HG03354 (cell line): ENCODE results near the gene DCXR.

Experiments
- ATAC-seq: cut with Tn5 transposase; IDR thresholded peaks from one replicate; pipeline ENCODE4 v1.9.1; 2021; ENCODE audit warnings: mild to moderate bottlenecking; ENCODE audit not compliant: unreplicated experiment, poor library complexity, severe bottlenecking

The DCXR gene

DNA sequence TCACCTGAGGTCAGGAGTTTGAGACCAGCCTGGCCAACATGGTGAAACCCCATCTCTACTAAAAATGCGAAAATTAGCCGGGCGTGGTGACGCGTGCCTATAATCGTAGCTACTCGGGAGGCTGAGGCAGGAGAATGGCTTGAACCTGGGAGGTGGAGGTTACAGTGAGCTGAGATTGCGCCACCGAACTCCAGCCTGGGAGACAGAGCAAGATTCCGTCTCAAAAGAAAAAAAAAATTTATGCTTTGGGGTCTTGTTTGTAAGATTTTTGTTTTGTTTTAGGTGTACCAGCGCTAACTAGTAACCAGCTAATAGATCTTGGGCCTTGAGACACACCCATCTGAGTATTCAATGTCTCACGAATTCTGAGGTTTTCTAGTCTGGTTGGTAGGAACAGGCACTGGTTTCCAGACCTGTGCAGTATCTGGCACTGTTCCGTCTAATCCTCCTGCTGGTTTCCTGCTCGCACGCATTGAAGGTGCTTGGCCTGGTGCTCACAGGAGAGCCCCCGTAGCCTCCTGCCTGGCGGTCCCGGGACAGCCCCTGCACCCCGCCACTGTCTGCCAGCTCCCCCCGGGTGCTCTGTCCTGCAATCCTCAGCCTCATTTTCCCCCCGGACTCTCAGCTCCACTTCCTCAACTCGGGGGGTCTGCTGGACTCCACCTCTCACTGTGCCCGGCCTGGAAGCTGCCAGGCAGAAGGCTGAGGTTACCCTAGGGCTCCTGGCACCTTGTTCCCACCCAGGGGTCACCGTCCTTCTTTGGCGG lies 38.7 kb upstream of the DCXR start:
- no peak for ATAC-seq

DNA sequence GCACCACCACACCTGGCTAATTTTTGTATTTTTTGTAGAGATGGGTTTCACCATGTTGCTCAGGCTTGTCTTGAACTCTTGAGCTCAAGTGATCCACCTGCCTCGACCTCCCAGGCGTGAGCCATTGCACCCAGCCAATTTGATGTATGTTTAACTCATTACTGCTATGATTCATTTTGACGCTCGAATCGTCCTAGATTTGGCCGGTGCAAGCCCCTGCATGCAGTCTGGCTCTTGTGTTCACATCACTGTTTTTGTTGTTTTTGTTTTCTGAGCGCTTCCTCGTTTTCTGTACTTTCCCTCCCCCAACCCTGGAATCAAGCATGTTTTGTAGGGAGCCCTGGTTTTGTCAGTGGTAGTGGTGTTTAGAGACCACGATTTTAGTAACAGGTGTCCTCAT lies 35.9 kb upstream of the DCXR start:
- no peak for ATAC-seq

DNA sequence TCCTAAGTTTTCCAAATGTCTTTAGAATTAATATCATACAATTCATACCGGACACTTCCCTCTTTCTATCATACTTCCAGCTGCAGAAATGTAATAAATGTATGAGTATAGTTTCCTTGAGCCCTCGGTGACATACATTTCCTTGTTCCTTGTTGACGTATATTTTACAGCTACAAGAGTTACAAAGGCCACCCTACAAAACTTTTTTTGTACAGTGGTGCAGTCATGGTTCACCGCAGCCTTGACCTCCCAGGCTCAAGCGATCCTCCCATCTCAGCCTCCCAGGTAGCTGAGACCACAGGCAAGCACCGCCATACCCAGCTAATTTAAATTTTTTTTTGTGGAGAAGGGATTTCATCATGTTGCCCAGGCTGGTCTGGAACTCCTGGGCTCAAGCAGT lies 35.3 kb upstream of the DCXR start:
- ATAC-seq = no peak

DNA sequence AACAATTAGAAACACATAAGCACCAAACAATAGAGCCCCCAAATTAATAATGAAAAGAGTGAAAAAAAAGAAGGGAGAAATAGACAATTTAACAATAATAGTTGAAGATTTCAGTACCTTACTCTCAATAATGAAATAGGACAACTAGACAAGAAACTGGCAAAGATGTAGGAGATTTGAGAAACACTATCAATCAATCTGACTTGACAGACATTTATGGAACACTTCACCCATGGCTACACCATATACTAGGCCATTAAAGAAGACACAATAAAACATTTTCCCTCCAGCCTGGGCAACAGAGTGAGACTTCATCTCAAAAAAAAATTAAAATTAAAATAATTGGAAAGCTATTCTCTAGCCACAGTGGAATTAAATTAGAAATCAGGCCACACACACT lies 33.1 kb upstream of the DCXR start:
- ATAC-seq = no peak

DNA sequence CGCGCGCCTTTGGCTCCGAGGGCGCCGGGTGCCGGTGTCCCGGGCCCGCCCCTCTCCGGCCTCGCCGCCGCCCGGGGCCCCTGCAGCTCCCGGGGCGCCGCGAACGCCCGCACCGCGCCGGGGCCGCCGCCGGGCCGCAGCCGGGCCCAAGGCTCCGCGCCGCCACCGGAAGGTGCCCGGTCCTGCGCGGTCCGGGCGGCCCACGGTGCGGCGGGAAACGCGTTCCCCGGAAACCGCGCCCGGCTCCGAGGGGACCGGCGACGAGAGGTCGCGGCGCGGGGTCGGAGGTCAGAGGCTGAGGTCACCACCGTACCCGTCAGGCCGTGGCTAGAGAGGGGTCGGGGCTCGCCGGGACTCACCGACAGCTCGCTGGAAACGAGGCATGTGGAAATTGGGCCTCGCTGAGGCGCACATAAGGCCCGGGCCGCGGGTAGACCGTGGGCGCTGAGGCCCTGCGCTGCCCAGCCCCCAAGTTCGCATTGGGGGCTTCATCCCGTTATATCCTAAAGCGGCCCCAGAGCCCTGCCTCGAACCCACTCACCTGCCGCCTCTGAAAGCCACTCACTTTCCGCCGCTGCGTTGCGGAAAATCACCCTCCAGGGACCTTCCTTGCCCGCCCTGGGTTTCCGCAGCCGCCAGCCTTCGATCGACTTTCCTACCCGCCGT lies 28.3 kb upstream of the DCXR start, which contains the start of gene DUS1L:
Gene DUS1L (minus strand): TSS at position 167 of the 666 bp plus-strand sequence. CDS start 745 bp downstream, outside the sequence.
- ATAC-seq = peak; percentile 61

DNA sequence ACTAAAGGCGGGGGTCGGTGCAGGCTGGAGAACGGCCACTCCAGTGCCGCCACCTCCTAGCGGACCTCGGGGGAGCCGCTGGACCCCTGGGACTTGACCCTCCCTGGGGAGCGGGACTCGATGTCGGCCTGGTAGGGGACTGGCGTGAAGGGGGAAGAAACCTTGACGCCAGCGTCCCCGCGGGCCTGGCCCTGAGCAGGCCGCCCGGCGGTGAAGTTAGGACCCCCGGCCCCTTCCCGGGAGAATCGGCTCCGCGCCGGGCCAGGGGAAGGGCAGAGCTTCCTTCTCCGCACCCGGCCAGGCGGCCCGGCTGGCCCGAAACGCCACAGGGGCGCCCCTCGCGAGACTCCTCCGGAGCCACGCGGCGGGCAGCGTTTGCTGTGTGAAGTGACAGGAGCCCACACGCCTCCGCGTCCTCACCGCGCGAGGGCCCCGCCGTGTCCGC lies 27.7 kb upstream of the DCXR start:
- peak; percentile 31 for ATAC-seq

DNA sequence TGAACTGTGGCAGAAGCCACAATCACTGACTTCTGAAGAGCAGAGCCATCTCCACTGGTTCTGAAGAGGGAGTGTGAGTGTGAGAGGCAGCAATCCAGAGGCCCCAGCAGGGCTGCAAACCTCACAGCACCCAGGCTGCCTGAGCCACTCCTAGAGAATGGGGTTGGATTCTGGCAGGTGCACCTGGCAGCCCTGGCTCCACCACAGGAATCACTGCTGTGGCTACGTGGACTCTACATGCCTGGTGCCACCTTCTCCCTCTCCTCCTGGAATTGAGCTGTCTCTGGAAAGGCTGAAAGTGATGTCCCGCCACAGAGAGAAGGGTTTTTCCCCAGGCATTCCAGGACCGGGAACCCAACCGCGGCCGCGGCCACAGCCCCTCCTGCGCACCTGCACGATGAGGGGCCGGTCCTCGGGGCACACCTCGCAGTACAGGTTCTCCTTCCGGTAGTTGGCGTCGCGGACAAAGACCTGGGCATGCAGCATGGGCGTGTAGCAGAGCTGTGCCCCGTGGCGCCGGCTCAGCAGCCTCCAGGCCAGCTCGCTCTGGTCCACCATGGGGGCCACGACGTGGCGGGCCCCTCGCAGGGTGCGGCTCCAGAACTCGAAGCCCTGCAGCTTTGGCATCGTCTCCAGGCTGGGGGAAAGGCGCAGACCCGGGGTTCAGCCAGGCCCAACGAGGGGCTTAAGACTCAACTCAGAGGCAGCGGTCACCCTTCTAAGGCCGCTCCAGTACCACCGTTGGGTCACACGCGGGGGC lies 27.1 kb upstream of the DCXR start:
- no peak for ATAC-seq

DNA sequence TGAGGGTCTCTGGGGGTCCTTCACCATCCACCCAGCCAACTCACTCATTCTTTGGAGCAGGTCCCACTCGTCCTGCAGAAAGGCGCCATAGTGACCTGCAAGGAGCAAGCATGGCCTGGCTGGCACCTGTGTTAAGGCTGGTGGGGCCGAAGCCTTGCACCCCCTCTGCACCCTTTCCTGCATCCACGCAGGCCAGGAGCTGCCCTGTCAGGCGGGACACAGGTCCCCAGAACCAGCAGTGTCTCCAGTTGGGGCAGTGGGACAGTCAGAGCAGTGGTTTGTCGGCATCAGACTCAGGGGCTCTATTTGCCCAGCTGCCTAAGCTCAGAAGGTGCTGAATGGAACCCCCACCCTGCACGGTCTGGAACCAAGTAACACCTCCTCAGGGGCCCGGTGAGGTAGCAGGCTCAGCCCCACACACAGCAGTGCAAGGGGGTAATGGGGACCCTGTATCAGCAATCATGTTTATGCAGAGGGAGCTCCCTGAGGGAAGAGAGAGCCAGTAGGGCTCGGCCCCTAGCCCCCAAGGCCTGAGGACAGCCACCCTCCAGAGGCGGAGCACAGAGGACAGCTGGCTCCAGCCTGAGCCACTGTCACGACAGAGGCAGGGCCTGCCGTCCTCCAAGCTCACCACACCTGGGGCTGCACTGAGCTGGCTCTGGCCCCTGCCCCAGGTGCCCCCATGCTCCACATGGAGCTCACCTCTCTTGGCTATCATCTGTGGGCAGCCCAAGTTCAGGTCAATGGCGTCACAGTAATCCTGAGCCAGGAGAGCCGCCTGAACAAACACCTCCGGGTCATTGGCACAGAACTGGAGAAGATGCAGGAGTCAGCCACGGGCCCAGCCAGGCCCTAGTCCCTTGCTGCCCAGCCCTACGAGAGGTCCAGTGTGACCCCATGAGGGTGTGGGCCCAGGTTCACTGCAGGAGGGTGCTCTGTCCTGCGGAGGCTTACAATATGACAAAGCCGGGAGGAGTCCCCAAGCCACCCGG lies 26.2 kb upstream of the DCXR start:
- no peak for ATAC-seq

DNA sequence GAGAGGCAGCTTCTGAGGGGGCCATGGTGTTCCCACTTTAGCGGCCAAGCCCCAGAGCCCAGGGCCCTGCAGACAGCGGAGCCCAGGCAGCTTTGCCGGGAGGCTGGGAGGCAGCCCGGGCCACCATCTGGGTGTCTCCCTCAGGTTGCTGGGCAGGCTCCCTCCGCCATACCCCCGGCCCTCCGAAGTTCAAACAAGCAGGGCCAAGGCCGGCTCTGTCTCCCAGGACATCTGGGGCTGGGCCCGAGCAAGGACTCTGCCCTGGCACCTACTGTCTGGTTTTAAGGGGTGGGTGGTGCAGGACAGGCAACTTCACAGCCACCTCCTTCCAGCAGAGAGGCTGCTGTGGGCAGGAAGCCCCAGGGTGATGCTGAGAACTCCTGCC lies 25.5 kb upstream of the DCXR start:
- no peak for ATAC-seq

DNA sequence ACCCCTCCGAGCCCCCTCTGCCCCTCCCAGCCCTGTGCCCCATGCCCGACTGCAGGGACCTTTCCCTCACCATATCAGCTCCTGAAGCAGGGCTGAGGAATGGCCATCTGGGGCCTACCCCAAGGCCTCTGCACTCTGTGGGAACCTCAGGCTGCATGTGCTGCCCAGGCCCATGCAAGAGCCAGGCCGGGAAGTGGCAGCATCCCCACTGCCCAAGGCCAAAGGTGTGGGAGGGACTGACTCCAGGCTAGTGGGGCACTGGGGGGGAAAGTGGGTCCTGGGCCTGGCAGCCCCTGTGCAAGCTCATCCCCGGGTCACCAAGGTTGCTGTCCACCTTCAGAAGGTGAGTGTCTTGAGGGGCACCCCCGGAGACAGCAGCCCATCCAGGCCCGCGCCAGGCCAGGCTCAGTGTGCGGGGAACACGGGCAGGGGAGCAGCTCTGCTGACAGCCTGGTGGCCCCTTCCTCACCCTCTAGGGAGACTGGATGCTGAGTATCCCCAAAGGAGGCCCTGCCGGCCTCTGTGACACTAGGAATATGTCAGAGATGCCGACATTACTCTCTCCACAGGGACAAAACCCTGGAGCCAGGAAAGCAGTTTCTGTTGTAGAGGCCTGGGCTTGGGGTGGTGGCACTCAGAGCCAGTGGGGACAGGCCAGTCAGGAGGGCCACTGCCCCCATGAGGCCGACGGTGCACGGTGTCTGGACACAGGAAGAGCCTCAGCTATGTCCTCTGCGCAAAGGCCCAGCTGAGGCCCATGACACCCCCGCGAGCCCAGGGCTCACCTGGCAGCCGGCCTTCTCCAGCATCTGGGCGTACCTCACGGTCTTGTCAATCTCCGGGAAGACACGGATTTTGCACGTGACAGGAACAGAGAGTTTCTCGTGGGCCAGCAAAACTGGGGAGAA lies 24.8 kb upstream of the DCXR start:
- ATAC-seq = no peak

DNA sequence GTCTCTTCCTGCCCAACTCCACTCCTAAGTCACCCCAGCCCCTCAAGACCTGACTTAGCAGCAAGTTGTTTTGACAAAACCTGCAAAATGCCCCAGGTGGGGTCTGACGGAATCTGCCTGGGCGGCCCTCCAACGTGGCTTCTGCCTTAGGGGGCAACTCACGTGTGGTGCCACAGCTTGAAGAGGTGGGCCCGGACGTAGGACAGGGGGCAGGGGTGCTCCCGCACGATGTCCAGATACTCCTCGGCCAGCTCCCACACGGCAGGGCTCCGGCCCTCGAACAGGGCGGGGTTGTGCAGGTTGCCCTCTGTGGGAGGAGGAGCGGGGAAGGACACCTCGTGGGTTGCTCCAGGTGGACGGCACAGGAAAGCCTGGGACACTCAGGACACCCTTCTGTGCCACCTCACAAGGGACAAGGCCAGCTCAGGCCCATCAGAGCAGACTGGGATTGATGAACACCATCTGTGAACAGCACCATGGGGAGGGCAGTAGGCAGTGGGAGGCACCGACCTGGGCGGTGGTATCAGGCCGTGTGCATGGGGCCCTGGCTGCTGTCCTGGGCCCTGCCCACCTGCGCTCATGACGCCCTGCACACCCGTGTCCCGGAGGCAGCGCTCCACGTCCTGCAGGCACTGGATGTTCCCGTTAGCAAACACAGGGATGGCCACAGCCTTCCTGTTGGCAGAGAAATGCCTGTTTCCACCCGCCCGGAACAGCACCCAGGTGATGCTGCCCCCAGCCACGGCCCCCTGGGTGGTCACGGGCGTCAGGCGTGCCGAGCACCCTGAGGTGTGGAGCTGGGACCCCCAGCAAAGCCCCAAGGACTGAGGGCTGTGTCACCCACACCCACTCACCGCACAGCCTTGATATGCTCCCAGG lies 23.8 kb upstream of the DCXR start:
- ATAC-seq = no peak

DNA sequence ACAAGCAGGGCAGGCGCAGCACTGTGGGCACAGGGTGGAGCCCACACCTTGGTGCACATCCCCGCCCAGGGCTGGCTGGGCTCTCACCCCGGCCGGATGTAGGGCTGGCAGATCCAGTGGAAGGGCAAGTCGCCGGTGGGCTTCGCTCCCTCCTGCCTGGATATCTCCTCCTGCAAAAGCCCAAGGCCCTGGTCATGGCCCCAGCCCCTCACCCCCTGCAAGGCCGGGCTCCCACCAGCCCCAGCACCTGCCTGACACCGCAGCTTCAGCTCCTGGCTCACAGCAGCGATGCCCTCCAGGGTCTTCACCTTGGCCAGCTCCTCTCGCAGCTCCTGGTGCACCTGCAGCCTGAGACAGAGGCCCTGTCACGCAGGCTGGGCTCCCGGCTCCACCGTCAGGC lies 23.1 kb upstream of the DCXR start:
- ATAC-seq = no peak

DNA sequence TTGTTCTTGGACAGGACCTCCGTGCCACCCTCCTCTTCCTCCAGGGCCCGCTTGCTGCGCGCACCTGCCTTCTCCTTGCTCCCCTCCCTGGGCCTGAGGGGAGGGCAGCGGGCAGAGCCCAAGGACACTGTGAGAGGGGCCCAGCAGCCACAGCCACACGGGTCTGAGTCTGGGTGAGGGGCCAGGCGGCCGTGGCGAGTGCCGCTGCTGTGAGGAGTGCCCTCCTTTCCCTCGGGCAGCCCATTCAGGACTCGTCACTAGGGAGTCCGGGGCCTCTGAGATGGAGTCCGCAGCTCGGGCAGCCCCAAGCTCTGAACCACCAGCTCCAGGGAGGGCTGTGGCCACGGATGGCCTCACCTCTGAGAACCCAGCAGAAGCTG lies 22.5 kb upstream of the DCXR start:
- no peak for ATAC-seq

DNA sequence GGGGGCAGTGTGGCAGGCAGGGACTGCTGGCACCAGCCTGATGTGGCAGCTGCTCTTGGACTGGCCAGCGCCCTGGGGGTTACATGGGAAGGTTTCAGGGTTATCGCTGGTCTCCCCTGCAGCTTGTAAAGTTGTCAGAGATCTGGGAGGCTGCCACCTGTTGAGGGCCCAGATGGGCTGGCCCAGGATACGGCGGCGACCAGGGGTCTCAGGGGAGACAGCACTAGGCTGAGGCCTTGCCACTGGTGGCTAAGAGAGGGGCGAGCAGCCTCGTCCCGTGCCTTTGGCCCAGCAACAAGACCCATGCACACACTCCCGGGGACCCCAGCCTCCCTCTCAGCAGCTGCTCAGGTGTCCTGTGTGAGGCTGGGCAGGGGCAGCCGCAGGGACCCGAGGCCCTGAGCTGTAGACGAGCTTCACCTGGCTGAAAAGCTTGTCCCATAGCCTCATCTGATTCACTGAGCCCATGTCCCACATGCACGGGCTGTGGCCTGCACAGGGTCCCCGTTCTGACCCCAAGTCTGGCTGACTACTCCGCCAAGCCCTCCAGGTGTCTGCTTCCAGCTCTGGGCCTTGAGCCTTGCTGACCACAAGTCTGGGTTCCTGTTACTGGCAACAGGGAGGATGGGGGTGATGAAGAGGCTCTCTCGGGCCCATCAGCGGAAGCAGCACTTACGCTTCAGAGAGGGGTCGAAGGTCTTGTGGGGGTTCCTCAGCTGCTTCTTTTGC lies 21.9 kb upstream of the DCXR start:
- no peak for ATAC-seq

DNA sequence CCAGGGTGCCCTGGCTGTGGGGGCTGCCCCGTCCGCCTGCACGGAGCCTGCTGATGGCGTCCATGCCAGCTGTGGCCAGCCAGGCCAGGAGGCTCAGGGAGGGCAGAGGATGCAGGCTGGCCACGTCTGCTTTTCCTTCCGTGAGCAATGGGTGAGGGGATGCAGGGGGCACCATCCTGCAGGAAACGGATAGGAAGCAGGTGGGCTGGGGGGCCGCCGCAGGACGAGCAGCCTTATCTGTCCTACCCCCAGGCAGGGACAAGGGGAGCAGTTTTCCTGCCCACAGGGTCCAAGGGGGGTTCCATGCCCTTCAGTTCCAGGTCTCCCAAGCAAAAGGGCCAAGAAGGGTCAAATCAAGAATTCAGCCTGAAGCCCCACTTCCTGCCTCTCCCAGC lies 21.4 kb upstream of the DCXR start:
- ATAC-seq = no peak

DNA sequence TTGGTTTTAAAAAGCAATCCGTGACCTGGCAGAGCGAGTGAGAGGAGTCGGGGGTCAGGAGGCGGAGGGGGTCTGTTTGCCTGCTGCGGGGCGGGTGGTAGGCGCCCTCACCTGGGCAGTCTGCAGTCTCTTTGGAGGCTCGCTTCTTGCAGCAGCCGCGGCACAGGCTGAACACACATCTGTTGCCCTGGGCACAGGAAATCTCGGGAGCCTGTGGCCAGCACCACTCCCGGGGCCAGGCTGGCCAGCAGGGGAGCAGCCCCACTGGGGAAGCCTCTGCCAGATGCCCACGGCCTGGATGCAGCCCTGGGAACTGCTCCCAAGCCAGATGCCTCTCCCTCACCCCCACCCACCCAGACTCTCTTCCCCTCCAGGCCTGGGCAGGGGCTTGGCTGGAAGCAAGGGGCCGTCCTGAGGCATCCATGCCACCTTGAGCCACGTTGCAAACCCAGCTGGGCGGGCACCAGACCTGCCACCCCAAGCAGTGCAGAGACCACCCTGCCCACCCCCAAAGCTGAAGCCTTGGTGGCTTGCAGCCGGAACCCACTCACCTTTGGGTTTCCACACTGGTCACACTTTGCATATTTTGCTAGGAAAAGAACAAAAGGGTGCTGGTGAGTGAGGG lies 20.8 kb upstream of the DCXR start:
- ATAC-seq = no peak
